ENCODE data around the gene ERP27. TPM values are rescaled to one million over a fixed set of nuclear protein-coding genes. Genes with fewer than 3 reads are reported as not detected.

The ERP27 gene
- total RNA-seq, 1 experiment from 2014 or later = 0.98 TPM

DNA sequence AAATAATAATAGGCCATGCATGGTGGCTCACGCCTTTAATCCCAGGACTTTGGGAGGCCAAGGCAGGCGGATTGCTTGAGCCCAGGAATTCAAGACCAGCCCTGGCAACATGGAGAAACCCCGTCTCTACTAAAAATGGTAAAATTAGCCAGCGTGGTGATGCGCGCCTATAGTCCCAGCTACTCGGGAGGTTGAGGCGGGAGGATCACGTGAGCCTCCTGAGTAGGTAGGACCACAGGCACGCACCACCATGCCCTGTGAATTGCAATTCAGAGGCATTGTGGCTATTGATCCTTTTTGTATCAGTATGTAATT lies 20.7 kb upstream of the ERP27 start:
- BruUV-seq (replicated peaks) = no TSS peak
- POLR2A ChIA-PET = no interaction called here
- CTCF ChIA-PET = no interaction called here
- Histone ChIP-seq H3K4me3 (ENCODE audit: low read depth, low read length) (no peak overlapping the region), H3K4me1 (no peaks in the 10 kb centered on the region), H3K36me3 (ENCODE audit: control insufficient read depth, insufficient read depth, low read length) (no peaks in the 10 kb centered on the region), H3K27me3 (replicated peaks; ENCODE audit: control insufficient read depth, insufficient read depth, low read length) (no peaks in the 10 kb centered on the region), H3K9me3 (no peaks in the 10 kb centered on the region)
- Mint-ChIP-seq H3K9me3 (ENCODE audit: unreplicated experiment) (no peaks in the 10 kb centered on the region), H3K36me3 (ENCODE audit: insufficient read depth, unreplicated experiment) (no peaks in the 10 kb centered on the region), H3K27me3 (ENCODE audit: insufficient read depth, unreplicated experiment) (no peaks in the 10 kb centered on the region), H3K4me1 (ENCODE audit: low read depth, unreplicated experiment) (no peaks in the 10 kb centered on the region), H3K27ac (ENCODE audit: unreplicated experiment) (no peak overlapping the region), H3K4me3 (ENCODE audit: unreplicated experiment) (no peak overlapping the region)
- no peak for DNase-seq
- intact Hi-C loops (cut with micrococcal nuclease; ENCODE audit: unreplicated experiment) = no loop called here
- TF ChIP-seq, protein P1, sequence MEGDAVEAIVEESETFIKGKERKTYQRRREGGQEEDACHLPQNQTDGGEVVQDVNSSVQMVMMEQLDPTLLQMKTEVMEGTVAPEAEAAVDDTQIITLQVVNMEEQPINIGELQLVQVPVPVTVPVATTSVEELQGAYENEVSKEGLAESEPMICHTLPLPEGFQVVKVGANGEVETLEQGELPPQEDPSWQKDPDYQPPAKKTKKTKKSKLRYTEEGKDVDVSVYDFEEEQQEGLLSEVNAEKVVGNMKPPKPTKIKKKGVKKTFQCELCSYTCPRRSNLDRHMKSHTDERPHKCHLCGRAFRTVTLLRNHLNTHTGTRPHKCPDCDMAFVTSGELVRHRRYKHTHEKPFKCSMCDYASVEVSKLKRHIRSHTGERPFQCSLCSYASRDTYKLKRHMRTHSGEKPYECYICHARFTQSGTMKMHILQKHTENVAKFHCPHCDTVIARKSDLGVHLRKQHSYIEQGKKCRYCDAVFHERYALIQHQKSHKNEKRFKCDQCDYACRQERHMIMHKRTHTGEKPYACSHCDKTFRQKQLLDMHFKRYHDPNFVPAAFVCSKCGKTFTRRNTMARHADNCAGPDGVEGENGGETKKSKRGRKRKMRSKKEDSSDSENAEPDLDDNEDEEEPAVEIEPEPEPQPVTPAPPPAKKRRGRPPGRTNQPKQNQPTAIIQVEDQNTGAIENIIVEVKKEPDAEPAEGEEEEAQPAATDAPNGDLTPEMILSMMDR (IDR thresholded peaks at IDR 0.05; ENCODE audit: insufficient read depth in 1 of 2, low read depth in 1 of 2, low read length in 1 of 2, severe bottlenecking in 1 of 2, unreplicated experiment in 1 of 2) = no peak

GRCh38 chr12:14958361-14959125 lies 20.2 kb upstream of the ERP27 start:
- no peak overlapping the region for H3K27ac Mint-ChIP-seq (ENCODE audit: unreplicated experiment)
- no peaks in the 10 kb centered on the region for H3K9me3 ChIP-seq
- BruUV-seq (replicated peaks) = no TSS peak
- H3K4me1 Mint-ChIP-seq (ENCODE audit: low read depth, unreplicated experiment) = no peaks in the 10 kb centered on the region
- CTCF ChIA-PET = interaction anchor here (0.7 kb wide), 1 partner anchor 86 kb away, joined by 3 read pairs; no protein-coding TSS in a partner anchor
- H3K4me3 ChIP-seq (ENCODE audit: low read depth, low read length) = no peak overlapping the region
- H3K9me3 Mint-ChIP-seq (ENCODE audit: unreplicated experiment) = no peaks in the 10 kb centered on the region
- POLR2A ChIA-PET = no interaction called here
- H3K27me3 Mint-ChIP-seq (ENCODE audit: insufficient read depth, unreplicated experiment) = no peaks in the 10 kb centered on the region
- intact Hi-C loops (cut with micrococcal nuclease; ENCODE audit: unreplicated experiment) = no loop called here
- no peaks in the 10 kb centered on the region for H3K36me3 Mint-ChIP-seq (ENCODE audit: insufficient read depth, unreplicated experiment)
- no peak for DNase-seq
- H3K4me1 ChIP-seq = no peaks in the 10 kb centered on the region
- H3K4me3 Mint-ChIP-seq (ENCODE audit: unreplicated experiment) = no peak overlapping the region
- TF ChIP-seq, protein P1 (IDR thresholded peaks at IDR 0.05; ENCODE audit: insufficient read depth in 1 of 2, low read depth in 1 of 2, low read length in 1 of 2, severe bottlenecking in 1 of 2, unreplicated experiment in 1 of 2) = no peak
- H3K27me3 ChIP-seq (replicated peaks; ENCODE audit: control insufficient read depth, insufficient read depth, low read length) = no peaks in the 10 kb centered on the region
- H3K36me3 ChIP-seq (ENCODE audit: control insufficient read depth, insufficient read depth, low read length) = no peaks in the 10 kb centered on the region

GRCh38 chr12:14957551-14958168 lies 19.3 kb upstream of the ERP27 start:
- H3K27ac Mint-ChIP-seq (ENCODE audit: unreplicated experiment) = no peak overlapping the region
- peaks cover 5% of the 10 kb centered on the region for H3K9me3 Mint-ChIP-seq (ENCODE audit: unreplicated experiment)
- no peaks in the 10 kb centered on the region for H3K27me3 Mint-ChIP-seq (ENCODE audit: insufficient read depth, unreplicated experiment)
- BruUV-seq (replicated peaks) = no TSS peak
- H3K4me1 Mint-ChIP-seq (ENCODE audit: low read depth, unreplicated experiment) = no peaks in the 10 kb centered on the region
- TF ChIP-seq, protein P1 (IDR thresholded peaks at IDR 0.05; ENCODE audit: insufficient read depth in 1 of 2, low read depth in 1 of 2, low read length in 1 of 2, severe bottlenecking in 1 of 2, unreplicated experiment in 1 of 2) = no peak
- DNase-seq = no peak
- H3K36me3 ChIP-seq (ENCODE audit: control insufficient read depth, insufficient read depth, low read length) = no peaks in the 10 kb centered on the region
- no peaks in the 10 kb centered on the region for H3K9me3 ChIP-seq
- H3K4me3 ChIP-seq (ENCODE audit: low read depth, low read length) = no peak overlapping the region
- no peaks in the 10 kb centered on the region for H3K4me1 ChIP-seq
- H3K36me3 Mint-ChIP-seq (ENCODE audit: insufficient read depth, unreplicated experiment) = no peaks in the 10 kb centered on the region
- CTCF ChIA-PET = interaction anchor here (0.7 kb wide), 1 partner anchor 85 kb away, joined by 3 read pairs; no protein-coding TSS in a partner anchor
- H3K27me3 ChIP-seq (replicated peaks; ENCODE audit: control insufficient read depth, insufficient read depth, low read length) = no peaks in the 10 kb centered on the region
- intact Hi-C loops (cut with micrococcal nuclease; ENCODE audit: unreplicated experiment) = no loop called here
- H3K4me3 Mint-ChIP-seq (ENCODE audit: unreplicated experiment) = no peak overlapping the region
- POLR2A ChIA-PET = no interaction called here
